Right atrium auricular region (tissue), 2 donors: ENCODE data around the gene VEGFD. TPM values are rescaled to one million over a fixed set of nuclear protein-coding genes. Genes with fewer than 3 reads are reported as not detected.

Source experiments
- DNase-seq: peaks from one replicate; pipeline ENCODE4 v3.0.0-alpha.2; 2019; ENCODE audit warnings: low spot score
- H3K27ac ChIP-seq, 2 donors: fragments of 200-600 bp; sonication (generic); 1 replicate in 1 of 2; 2 replicates in 1 of 2; pipeline ENCODE4 v1.5.1; 2016 to 2019
- H3K27me3 ChIP-seq, 2 donors: fragments of 200-600 bp; sonication (generic); one replicate each; pipeline versions ENCODE4 v1.5.1 to v1.6.0; 2017 to 2019
- H3K36me3 ChIP-seq: fragments of 200-600 bp; sonication (generic); one replicate; pipeline ENCODE4 v1.5.1; 2016
- H3K4me1 ChIP-seq, 2 donors: fragments of 200-600 bp; sonication (generic); one replicate each; pipeline versions ENCODE4 v1.5.1 to v1.6.0; 2017 to 2019
- H3K4me3 ChIP-seq, 2 donors: fragments of 200-600 bp; sonication (generic); 1 replicate in 1 of 2; 2 replicates in 1 of 2; pipeline ENCODE4 v1.5.1; 2017 to 2019; ENCODE audit warnings: mild to moderate bottlenecking in 1 of 2, moderate library complexity in 1 of 2
- H3K9me3 ChIP-seq, 2 donors: fragments of 200-600 bp; sonication (generic); one replicate each; pipeline ENCODE4 v1.5.1; 2019
- total RNA-seq, 2 donors: library from RNA; depleted of rRNA; stranded (reverse); fragments of >200 nt; gene quantifications; one replicate each; pipeline ENCODE4 v1.1.0, GENCODE V29; 2016
- TF ChIP-seq, protein P1 (sequence below), 2 donors: fragments of 200-600 bp; sonication (generic); IDR thresholded peaks; one replicate each; pipeline ENCODE4 v1.5.1; 2019; ENCODE audit warnings: antibody characterized with exemption in 2 of 2

Gene VEGFD
- total RNA-seq, 2 donors from 2014 or later: 1.6 to 4.9 TPM

GRCh38 chrX:15320297-15320696, 63.9 kb downstream of the VEGFD start:
- Histone ChIP-seq H3K36me3 (no peaks in the 10 kb centered on the region), H3K27ac (peak overlapping the region in 1 of 2 donors; percentile 4), H3K4me1 (no peaks in the 10 kb centered on the region), H3K27me3 (no peaks in the 10 kb centered on the region), H3K4me3 (no peak overlapping the region), H3K9me3 (no peaks in the 10 kb centered on the region)
- TF ChIP-seq, protein P1, sequence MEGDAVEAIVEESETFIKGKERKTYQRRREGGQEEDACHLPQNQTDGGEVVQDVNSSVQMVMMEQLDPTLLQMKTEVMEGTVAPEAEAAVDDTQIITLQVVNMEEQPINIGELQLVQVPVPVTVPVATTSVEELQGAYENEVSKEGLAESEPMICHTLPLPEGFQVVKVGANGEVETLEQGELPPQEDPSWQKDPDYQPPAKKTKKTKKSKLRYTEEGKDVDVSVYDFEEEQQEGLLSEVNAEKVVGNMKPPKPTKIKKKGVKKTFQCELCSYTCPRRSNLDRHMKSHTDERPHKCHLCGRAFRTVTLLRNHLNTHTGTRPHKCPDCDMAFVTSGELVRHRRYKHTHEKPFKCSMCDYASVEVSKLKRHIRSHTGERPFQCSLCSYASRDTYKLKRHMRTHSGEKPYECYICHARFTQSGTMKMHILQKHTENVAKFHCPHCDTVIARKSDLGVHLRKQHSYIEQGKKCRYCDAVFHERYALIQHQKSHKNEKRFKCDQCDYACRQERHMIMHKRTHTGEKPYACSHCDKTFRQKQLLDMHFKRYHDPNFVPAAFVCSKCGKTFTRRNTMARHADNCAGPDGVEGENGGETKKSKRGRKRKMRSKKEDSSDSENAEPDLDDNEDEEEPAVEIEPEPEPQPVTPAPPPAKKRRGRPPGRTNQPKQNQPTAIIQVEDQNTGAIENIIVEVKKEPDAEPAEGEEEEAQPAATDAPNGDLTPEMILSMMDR (IDR thresholded peaks at IDR 0.05): no peak
- no peak for DNase-seq

DNA sequence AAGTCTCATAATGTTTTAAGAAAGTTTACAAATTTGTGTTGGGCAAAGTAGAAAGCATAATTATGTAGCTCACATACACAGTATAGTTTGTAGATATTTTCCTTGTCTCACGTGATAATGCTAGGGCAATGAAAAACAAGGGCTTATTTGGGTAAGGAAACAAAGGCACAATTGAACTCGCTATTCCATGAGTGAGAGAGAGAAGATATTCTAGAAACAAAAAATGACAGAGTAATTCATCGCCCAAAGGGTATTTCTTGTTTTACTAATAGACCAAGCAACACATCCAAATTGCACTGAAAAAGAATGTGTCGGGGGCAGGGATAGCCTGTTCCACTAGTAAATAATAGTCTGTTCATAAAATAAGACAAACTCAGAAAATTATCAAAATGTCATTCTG, 65.1 kb downstream of the VEGFD start:
- DNase-seq: no peak
- TF ChIP-seq, protein P1 (IDR thresholded peaks at IDR 0.05): no peak
- H3K27ac ChIP-seq: no peak overlapping the region

DNA sequence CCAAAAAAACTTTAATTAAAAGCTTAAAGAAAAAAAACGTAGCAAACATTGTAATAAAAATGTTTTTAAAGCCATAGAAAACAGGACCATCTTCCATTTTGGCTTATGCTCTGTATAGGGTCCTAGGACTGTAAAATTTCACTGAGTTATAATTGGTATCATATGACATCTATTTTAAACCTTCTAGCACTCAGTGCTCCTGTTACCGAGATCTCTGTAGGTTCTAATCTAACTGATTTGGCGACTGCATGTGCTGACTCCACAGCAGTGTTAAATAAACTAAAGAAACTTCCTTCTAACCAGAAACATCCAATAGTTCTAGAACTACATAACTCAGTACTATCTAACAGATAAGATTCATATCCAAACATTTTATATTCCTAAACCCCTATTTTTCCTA, 68.7 kb downstream of the VEGFD start, which contains the start of gene ASB11:
Gene ASB11 (minus strand): TSS at position 132 of the 400 bp plus-strand sequence. CDS start 35 bp downstream, at position 97.
- H3K27me3 ChIP-seq: no peaks in the 10 kb centered on the region
- H3K27ac ChIP-seq: peak within 1 kb of the TSS; percentile 53 to 83
- no peaks in the 10 kb centered on the region for H3K36me3 ChIP-seq
- no peaks in the 10 kb centered on the region for H3K9me3 ChIP-seq
- DNase-seq: no peak
- H3K4me3 ChIP-seq: peak within 1 kb of the TSS; percentile 30 to 35
- peaks cover 0 to 4% of the 10 kb centered on the region in 2 donors for H3K4me1 ChIP-seq
- TF ChIP-seq, protein P1 (IDR thresholded peaks at IDR 0.05): no peak

More for the DNA sequence above, 65.1 kb downstream of the VEGFD start:
- no peaks in the 10 kb centered on the region for H3K9me3 ChIP-seq
- H3K36me3 ChIP-seq: no peaks in the 10 kb centered on the region
- no peaks in the 10 kb centered on the region for H3K27me3 ChIP-seq
- no peaks in the 10 kb centered on the region for H3K4me1 ChIP-seq
- no peak overlapping the region for H3K4me3 ChIP-seq

- Histone ChIP-seq H3K4me3 (peak overlapping the region; percentile 30 to 35), H3K4me1 (peaks cover 0 to 4% of the 10 kb centered on the region in 2 donors), H3K9me3 (no peaks in the 10 kb centered on the region), H3K36me3 (no peaks in the 10 kb centered on the region), H3K27me3 (no peaks in the 10 kb centered on the region), H3K27ac (peak overlapping the region; percentile 53 to 83)
- TF ChIP-seq, protein P1 (IDR thresholded peaks at IDR 0.05): no peak
- DNase-seq: no peak
Observed at GRCh38 chrX:15314472-15314871, 69.7 kb downstream of the VEGFD start.

DNA sequence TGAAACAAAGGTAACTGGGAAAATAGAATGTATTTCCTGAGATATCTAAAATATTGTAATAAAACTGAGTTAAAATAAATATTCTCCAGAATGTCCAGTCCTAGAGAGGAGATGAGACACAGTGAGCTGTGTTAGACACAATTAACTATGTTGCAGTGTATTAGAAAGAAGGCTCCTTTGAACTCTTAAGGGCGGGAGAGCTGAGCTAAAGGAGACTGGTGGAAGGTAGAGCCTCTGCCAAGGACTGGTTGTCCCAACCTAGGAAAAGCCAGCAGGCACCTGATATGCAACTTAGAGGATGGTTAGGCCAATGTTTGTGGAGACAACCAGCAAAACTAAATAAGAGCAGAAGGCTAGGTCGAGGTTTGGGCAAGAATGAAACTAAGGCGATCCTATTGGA, 73.1 kb downstream of the VEGFD start:
- H3K27ac ChIP-seq: peak overlapping the region; percentile 54 to 83

More for the DNA sequence above, 73.1 kb downstream of the VEGFD start:
- no peaks in the 10 kb centered on the region for H3K36me3 ChIP-seq
- DNase-seq: no peak
- TF ChIP-seq, protein P1 (IDR thresholded peaks at IDR 0.05): no peak
- no peak overlapping the region for H3K4me3 ChIP-seq
- no peaks in the 10 kb centered on the region for H3K27me3 ChIP-seq
- peaks cover 0 to 4% of the 10 kb centered on the region in 2 donors for H3K4me1 ChIP-seq
- no peaks in the 10 kb centered on the region for H3K9me3 ChIP-seq
